ENCODE results near the gene POMT1. TPM values are rescaled to one million over a fixed set of nuclear protein-coding genes. Genes with fewer than 3 reads are reported as not detected.

POMT1 gene
- total RNA-seq, 3 donors from 2014 or later (not counting 1 experiment from before 2014, with no cell fraction given) = 35.5 to 38.8 (median 36.3) TPM

DNA sequence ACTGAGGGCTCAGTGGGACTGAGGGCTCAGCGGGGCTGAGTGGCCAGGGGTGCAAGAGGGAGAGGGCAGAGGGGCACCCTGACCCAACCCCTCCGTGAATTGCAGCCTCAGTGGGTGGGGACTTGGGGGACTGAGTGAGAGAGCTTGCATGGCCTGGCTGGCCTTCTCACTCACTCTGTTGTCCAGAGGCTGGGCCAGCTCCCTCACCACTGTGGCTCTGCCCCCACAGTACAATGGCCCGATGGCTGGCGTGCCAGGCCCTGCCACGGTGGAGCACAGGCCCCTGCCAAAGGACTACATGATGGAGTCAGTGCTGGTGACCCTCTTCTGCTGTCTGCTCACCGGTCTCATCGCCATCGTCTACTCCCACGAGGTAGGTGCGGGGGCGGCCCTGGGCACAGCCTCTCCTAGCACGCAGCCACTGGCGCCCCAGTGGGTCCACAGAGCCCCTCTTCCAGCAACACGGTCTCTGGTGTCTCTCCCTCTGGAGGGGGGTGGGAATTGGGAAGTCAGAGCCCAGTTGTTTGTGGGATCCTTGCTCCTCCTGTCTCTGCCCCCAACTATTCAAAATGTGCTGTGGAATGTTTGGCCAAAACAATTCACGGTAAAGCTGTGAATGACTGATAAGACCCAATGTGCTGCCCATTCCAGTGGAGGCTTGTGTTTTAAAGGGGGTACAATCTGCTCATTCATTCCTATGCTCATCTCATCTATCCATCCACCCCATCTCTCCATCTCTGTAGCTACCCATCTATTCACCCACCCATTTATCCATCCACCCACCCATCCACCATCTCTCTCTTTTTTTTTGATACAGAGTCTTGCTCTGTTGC is 53.3 kb downstream of the POMT1 start:
- peaks cover 6 to 29% of the 10 kb centered on the region in 2 donors for H3K27me3 Mint-ChIP-seq (ENCODE audit: low read depth in 2 of 2)
- no peaks in the 10 kb centered on the region for H3K9me3 Mint-ChIP-seq
- no peak for ATAC-seq
- H3K27ac Mint-ChIP-seq = no peak overlapping the region
- H3K36me3 Mint-ChIP-seq = no peaks in the 10 kb centered on the region
- Histone ChIP-seq H3K9me3 (ENCODE audit: control insufficient read depth, insufficient read depth, low read length) (no peaks in the 10 kb centered on the region), H3K4me3 (ENCODE audit: low read length) (no peak overlapping the region), H3K27ac (ENCODE audit: low read length) (no peak overlapping the region), H3K27me3 (ENCODE audit: control insufficient read depth, insufficient read depth, low read length) (peaks cover 21% of the 10 kb centered on the region), H3K36me3 (ENCODE audit: control insufficient read depth, insufficient read depth, low read length) (no peaks in the 10 kb centered on the region), H3K4me1 (ENCODE audit: control insufficient read depth, insufficient read depth, low read length) (peaks cover 4% of the 10 kb centered on the region)
- WGBS (ENCODE audit: insufficient coverage) = 91% methylated on average over 15 of the region's 15 CpGs
- TF ChIP-seq, protein P1, sequence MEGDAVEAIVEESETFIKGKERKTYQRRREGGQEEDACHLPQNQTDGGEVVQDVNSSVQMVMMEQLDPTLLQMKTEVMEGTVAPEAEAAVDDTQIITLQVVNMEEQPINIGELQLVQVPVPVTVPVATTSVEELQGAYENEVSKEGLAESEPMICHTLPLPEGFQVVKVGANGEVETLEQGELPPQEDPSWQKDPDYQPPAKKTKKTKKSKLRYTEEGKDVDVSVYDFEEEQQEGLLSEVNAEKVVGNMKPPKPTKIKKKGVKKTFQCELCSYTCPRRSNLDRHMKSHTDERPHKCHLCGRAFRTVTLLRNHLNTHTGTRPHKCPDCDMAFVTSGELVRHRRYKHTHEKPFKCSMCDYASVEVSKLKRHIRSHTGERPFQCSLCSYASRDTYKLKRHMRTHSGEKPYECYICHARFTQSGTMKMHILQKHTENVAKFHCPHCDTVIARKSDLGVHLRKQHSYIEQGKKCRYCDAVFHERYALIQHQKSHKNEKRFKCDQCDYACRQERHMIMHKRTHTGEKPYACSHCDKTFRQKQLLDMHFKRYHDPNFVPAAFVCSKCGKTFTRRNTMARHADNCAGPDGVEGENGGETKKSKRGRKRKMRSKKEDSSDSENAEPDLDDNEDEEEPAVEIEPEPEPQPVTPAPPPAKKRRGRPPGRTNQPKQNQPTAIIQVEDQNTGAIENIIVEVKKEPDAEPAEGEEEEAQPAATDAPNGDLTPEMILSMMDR (IDR thresholded peaks at IDR 0.05) = no peak
- H3K4me1 Mint-ChIP-seq = no peaks in the 10 kb centered on the region
- no peak overlapping the region for H3K4me3 Mint-ChIP-seq
- intact Hi-C loops (cut with micrococcal nuclease) = no loop called here
- DNase-seq = no peak

DNA sequence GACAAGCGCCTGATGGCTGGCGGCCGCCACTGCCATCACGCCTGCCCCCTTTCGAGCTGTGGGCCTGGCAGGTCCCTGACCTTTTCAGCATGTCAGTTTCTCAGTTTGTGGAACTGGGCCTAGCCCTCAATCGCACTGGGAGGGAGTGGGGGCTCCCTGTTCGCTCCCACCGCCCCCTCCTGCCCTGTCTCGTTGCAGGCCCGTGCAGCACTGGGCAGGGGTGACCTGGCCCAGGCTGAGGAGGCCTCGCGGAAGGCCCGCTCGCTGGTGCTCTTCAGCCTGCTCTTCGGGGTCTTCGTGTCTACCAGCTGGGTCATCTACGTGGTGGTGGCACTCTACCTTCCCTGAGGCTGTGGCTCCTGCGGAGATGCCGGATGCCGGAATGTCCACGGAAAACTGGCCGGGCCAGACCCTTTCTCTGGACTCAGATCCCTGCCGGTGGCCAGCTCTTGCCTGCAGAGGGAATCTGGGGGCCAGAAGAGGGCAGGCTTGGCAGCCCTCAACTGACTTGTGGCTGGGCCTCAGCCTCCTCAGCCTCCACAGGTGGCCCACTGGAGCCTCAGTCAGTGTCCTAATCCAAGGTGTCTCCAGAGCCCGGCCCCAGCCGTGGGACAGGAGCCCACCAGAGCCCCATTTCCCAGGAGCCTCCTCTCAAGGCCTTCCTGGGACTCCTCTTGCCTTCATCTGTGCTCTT is 55.3 kb downstream of the POMT1 start:
- intact Hi-C loops (cut with micrococcal nuclease) = no loop called here
- WGBS (ENCODE audit: insufficient coverage) = 96% methylated on average over 25 of the region's 25 CpGs
- H3K27me3 Mint-ChIP-seq (ENCODE audit: low read depth in 2 of 2) = peaks cover 0 to 24% of the 10 kb centered on the region in 2 donors
- H3K4me1 ChIP-seq (ENCODE audit: control insufficient read depth, insufficient read depth, low read length) = peaks cover 4% of the 10 kb centered on the region
- H3K9me3 ChIP-seq (ENCODE audit: control insufficient read depth, insufficient read depth, low read length) = no peaks in the 10 kb centered on the region
- TF ChIP-seq, protein P1 (IDR thresholded peaks at IDR 0.05) = no peak
- DNase-seq (no peak), ATAC-seq (no peak)
- H3K27me3 ChIP-seq (ENCODE audit: control insufficient read depth, insufficient read depth, low read length) = peaks cover 21% of the 10 kb centered on the region
- H3K27ac Mint-ChIP-seq = no peak overlapping the region
- H3K27ac ChIP-seq (ENCODE audit: low read length) = no peak overlapping the region
- no peaks in the 10 kb centered on the region for H3K36me3 Mint-ChIP-seq
- H3K36me3 ChIP-seq (ENCODE audit: control insufficient read depth, insufficient read depth, low read length) = no peaks in the 10 kb centered on the region
- no peak overlapping the region for H3K4me3 Mint-ChIP-seq
- H3K9me3 Mint-ChIP-seq = no peaks in the 10 kb centered on the region
- H3K4me1 Mint-ChIP-seq = no peaks in the 10 kb centered on the region
- no peak overlapping the region for H3K4me3 ChIP-seq (ENCODE audit: low read length)

DNA sequence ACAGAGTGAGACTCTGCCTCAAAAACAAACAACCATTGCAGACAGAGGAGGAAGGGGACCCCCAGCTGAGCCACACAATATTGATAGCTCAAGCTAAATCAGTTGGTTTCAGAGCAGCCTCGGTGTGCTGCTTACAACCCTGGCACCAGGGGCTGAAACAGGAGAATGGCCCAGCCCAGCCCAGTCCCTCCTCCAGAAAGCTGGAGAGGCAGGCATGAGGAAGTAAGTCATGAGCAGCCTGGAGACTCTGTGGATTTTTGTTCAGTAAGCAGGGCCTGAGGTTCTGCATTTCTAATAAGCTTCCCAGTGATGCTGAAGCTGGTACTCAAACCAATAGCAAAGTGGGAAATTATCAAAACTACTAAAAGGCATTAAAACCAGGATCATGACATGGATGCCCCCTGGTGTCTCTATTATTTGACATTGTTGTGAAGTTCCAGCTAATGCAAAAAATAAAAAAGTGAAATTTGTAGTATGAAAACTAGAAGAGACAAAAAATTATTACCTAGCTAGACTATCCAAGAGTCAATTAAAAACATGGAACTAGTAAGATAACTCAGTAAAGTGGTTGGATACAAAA is 56.8 kb downstream of the POMT1 start:
- H3K9me3 ChIP-seq (ENCODE audit: control insufficient read depth, insufficient read depth, low read length) = no peaks in the 10 kb centered on the region
- Mint-ChIP-seq H3K4me3 (no peak overlapping the region), H3K27me3 (ENCODE audit: low read depth in 2 of 2) (peaks cover 0 to 17% of the 10 kb centered on the region in 2 donors), H3K4me1 (no peaks in the 10 kb centered on the region), H3K36me3 (no peaks in the 10 kb centered on the region), H3K27ac (no peak overlapping the region), H3K9me3 (no peaks in the 10 kb centered on the region)
- intact Hi-C loops (cut with micrococcal nuclease) = no loop called here
- peaks cover 4% of the 10 kb centered on the region for H3K4me1 ChIP-seq (ENCODE audit: control insufficient read depth, insufficient read depth, low read length)
- TF ChIP-seq, protein P1 (IDR thresholded peaks at IDR 0.05) = no peak
- DNase-seq (peak in 1 of 2 donors; percentile 36), ATAC-seq (no peak)
- WGBS (ENCODE audit: insufficient coverage) = 90% methylated on average over 1 of the region's 1 CpG
- no peak overlapping the region for H3K4me3 ChIP-seq (ENCODE audit: low read length)
- H3K27me3 ChIP-seq (ENCODE audit: control insufficient read depth, insufficient read depth, low read length) = peaks cover 10% of the 10 kb centered on the region
- H3K27ac ChIP-seq (ENCODE audit: low read length) = no peak overlapping the region
- H3K36me3 ChIP-seq (ENCODE audit: control insufficient read depth, insufficient read depth, low read length) = no peaks in the 10 kb centered on the region

All from natural killer cell (primary cell).